Measurements from ENCODE around the gene WHRN.

GRCh38 chr9:114416906-114417305 is 88.4 kb downstream of the WHRN start:
- TF ChIP-seq CTCF (IDR thresholded peaks at IDR 0.05) (no peak), EZH2 (IDR thresholded peaks at IDR 0.05; ENCODE audit: borderline replicate concordance, insufficient read depth, low read depth, low read length, poor library complexity, severe bottlenecking) (no peak)
